Right lobe of liver (tissue), 6 donors: ENCODE measurements around the gene RPL3. TPM values are rescaled to one million over a fixed set of nuclear protein-coding genes. Genes with fewer than 3 reads are reported as not detected.

Experiments
- ATAC-seq, 4 donors: fragments of 200-7000 bp; cut with Tn5 transposase; one replicate each; pipeline ENCODE4 v1.9.1; 2020; ENCODE audit warnings: mild to moderate bottlenecking in 4 of 4, moderate library complexity in 4 of 4
- DNase-seq, 3 donors: peaks; one replicate each; pipeline ENCODE4 v3.0.0-alpha.2; 2020
- H3K27ac ChIP-seq, 3 donors: fragments of 200-600 bp; one replicate each; pipeline ENCODE4 v1.8.0; 2022
- H3K27me3 ChIP-seq, 2 donors: fragments of 200-600 bp; one replicate each; pipeline ENCODE4 v1.8.0; 2022
- H3K36me3 ChIP-seq, 4 donors: fragments of 200-600 bp; sonication (generic) in 1 of 4; one replicate each; pipeline versions ENCODE4 v1.5.1 to v1.8.0; 2017 to 2022; ENCODE audit warnings: control low read depth in 1 of 4
- H3K4me1 ChIP-seq, 4 donors: fragments of 200-600 bp; sonication (generic) in 1 of 4; one replicate each; pipeline versions ENCODE4 v1.5.1 to v1.8.0; 2017 to 2022; ENCODE audit warnings: control low read depth in 1 of 4
- H3K4me3 ChIP-seq, 3 donors: fragments of 200-600 bp; one replicate each; pipeline ENCODE4 v1.8.0; 2022
- H3K9me3 ChIP-seq, 4 donors: fragments of 200-600 bp; sonication (generic) in 1 of 4; one replicate each; pipeline versions ENCODE4 v1.5.1 to v1.8.0; 2017 to 2022; ENCODE audit warnings: control low read depth in 1 of 4
- POLR2A ChIP-seq: fragments of 450-650 bp; IDR thresholded peaks from one replicate; pipeline ENCODE4 v1.6.1; 2017; ENCODE audit warnings: antibody characterized with exemption, mild to moderate bottlenecking
- WGBS: methylation state at CpG from one replicate; pipeline ENCODE4 v1.1.6; 2018; ENCODE audit warnings: low coverage, low lambda C conversion rate; ENCODE audit not compliant: insufficient coverage; ENCODE audit errors: missing lambda C conversion rate; 5-methylcytosine and 5-hydroxymethylcytosine counted together
- intact Hi-C, 2 donors: fragments of 100-400 bp; cut with DNase I; formaldehyde crosslinking; loops; one replicate each; pipeline versions ENCODE4 v1.11.2 to v1.14.1; 2022
- total RNA-seq, 6 experiments: library from RNA; depleted of rRNA in 2 of 6; stranded (reverse); fragments of >200 nt in 2 of 6; fragmentation: NEBNext Ultra II Directional in 3 of 6; extraction: Animal tissue kit (Norgen Biotek cat#: 25700) in 3 of 6; gene quantifications; one replicate each; pipeline versions ENCODE4 v1.1.0 to v1.2.4, GENCODE V29; 2016 to 2023
- TF ChIP-seq, protein P1 (sequence below), 4 donors: fragments of 200-600 bp in 3 of 4; fragments of 450-650 bp in 1 of 4; IDR thresholded peaks; one replicate each; pipeline versions ENCODE4 v1.5.1 to v1.8.0; 2016 to 2022; ENCODE audit warnings: antibody characterized with exemption in 4 of 4, mild to moderate bottlenecking in 2 of 4
- donor health status: DM: no; HTN: yes; CAD: no.
- donor health status: DM: no; HTN: no; CAD: no.
- donor health status: DM: no; HTN: no; CAD: no.
- donor health status: DM: no; HTN: yes; CAD: no.
- donor health status: DM: no; HTN: yes; CAD: no.

The RPL3 gene
- total RNA-seq, 6 experiments from 2014 or later, result 648 to 905 (median 743) TPM

DNA sequence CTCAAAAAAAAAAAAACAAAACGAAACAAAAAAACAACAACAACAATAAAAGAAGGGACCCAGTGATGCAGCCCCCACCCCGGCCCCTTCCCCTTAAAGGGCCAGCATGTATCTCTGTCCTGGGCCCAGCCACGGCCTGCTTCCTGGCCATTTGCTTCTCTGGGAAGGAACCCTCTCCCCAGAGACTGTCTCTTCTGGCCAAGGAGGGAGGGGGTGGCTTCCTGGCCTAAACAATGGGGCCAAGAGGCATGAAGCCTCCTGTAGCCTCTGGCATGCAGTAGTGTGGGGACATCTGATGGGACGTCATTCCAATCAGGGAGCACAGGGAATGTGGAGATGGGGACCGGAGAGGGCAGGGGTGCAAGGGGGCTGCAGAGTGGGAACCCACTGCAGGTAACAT, 49.1 kb downstream of the RPL3 start:
- ATAC-seq, result peak in 1 of 4 donors; percentile 13
- H3K9me3 ChIP-seq, result no peaks in the 10 kb centered on the region
- 82% methylated on average over 2 of the region's 5 CpGs for WGBS

GRCh38 chr22:39269095-39269790, 50.2 kb downstream of the RPL3 start:
- intact Hi-C loops, result no loop called here
- no peaks in the 10 kb centered on the region for H3K4me1 ChIP-seq
- no peaks in the 10 kb centered on the region for H3K36me3 ChIP-seq
- no peaks in the 10 kb centered on the region for H3K27me3 ChIP-seq
- no peak overlapping the region for H3K27ac ChIP-seq
- 78% methylated on average over 4 of the region's 11 CpGs for WGBS
- H3K4me3 ChIP-seq, result no peak overlapping the region
- no peak for TF ChIP-seq POLR2A
- TF ChIP-seq, protein P1, sequence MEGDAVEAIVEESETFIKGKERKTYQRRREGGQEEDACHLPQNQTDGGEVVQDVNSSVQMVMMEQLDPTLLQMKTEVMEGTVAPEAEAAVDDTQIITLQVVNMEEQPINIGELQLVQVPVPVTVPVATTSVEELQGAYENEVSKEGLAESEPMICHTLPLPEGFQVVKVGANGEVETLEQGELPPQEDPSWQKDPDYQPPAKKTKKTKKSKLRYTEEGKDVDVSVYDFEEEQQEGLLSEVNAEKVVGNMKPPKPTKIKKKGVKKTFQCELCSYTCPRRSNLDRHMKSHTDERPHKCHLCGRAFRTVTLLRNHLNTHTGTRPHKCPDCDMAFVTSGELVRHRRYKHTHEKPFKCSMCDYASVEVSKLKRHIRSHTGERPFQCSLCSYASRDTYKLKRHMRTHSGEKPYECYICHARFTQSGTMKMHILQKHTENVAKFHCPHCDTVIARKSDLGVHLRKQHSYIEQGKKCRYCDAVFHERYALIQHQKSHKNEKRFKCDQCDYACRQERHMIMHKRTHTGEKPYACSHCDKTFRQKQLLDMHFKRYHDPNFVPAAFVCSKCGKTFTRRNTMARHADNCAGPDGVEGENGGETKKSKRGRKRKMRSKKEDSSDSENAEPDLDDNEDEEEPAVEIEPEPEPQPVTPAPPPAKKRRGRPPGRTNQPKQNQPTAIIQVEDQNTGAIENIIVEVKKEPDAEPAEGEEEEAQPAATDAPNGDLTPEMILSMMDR (IDR thresholded peaks at IDR 0.05), result no peak
- DNase-seq (no peak), ATAC-seq (no peak)
- no peaks in the 10 kb centered on the region for H3K9me3 ChIP-seq

More for the DNA sequence above, 49.1 kb downstream of the RPL3 start:
- DNase-seq, result no peak
- intact Hi-C loops, result no loop called here
- no peak for TF ChIP-seq POLR2A
- TF ChIP-seq, protein P1 (IDR thresholded peaks at IDR 0.05), result no peak
- Histone ChIP-seq H3K27me3 (no peaks in the 10 kb centered on the region), H3K27ac (no peak overlapping the region), H3K4me3 (no peak overlapping the region), H3K36me3 (no peaks in the 10 kb centered on the region), H3K4me1 (no peaks in the 10 kb centered on the region)

DNA sequence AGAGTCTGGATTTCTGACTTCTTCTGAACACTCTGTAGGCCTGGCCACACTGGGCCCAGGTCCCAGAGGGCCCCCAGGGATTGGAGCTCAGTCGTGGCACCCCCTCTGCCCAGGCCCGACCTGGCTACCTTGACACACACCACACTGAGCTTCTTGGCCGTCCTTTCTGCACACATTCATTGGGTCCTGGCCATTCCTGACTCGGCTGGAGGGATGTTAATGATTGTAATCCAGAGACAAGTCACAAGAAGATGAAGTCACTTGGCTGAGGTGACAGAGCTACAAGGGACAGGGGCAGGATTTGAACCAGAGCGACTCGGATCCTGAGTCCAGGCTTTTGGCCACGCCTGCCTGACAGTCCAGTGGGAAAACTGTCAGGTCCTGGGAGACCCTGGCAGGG, 50.8 kb downstream of the RPL3 start:
- ATAC-seq, result no peak
- TF ChIP-seq POLR2A, result no peak
- TF ChIP-seq, protein P1 (IDR thresholded peaks at IDR 0.05), result no peak
- Histone ChIP-seq H3K4me3 (no peak overlapping the region), H3K36me3 (no peaks in the 10 kb centered on the region), H3K27ac (no peak overlapping the region), H3K27me3 (no peaks in the 10 kb centered on the region), H3K4me1 (no peaks in the 10 kb centered on the region), H3K9me3 (no peaks in the 10 kb centered on the region)
- no CpG with 5 or more reads among the region's 7 CpGs for WGBS
- DNase-seq, result no peak
- intact Hi-C loops, result no loop called here

DNA sequence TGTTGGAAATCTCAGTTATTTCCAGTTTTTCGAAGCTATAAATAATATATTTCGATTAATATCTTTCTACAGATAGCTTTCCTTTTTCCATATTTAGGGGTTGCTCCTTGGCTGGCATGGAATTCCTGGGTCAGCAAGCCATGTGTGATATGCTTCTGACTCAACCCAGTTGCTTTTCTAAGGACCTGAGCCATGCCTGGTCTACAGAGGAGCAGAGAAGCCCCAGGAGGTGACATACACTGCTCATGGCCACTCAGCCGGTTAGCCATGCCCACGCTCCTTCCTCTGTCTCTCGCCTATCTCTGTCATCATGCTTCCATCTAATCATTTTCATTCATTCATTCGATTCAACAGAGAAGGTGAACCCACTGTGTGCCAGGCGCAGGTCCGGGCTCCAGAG, 51.4 kb downstream of the RPL3 start:
- no peak for TF ChIP-seq POLR2A
- TF ChIP-seq, protein P1 (IDR thresholded peaks at IDR 0.05), result no peak
- Histone ChIP-seq H3K27ac (no peak overlapping the region), H3K4me1 (no peaks in the 10 kb centered on the region), H3K27me3 (no peaks in the 10 kb centered on the region), H3K9me3 (no peaks in the 10 kb centered on the region), H3K36me3 (no peaks in the 10 kb centered on the region), H3K4me3 (no peak overlapping the region)
- intact Hi-C loops, result no loop called here
- ATAC-seq (no peak), DNase-seq (no peak)
- 79% methylated on average over 5 of the region's 8 CpGs for WGBS
